IMR-90 (cell line): ENCODE measurements around the gene SH2D5. TPM values are rescaled to one million over a fixed set of nuclear protein-coding genes. Genes with fewer than 3 reads are reported as not detected.

Experiments used
- ATAC-seq: fragments of 200-7000 bp; cut with Tn5 transposase; 2 replicates; pipeline ENCODE4 v1.9.1; 2020; ENCODE audit warnings: low read depth, mild to moderate bottlenecking, moderate library complexity
- BruUV-seq: library from RNA; stranded (reverse); fragments of 400-500 nt; replicated peaks from 2 replicates; lab custom pipeline; 2021; lab: Mats Ljungman, UMichigan
- CTCF ChIA-PET: fragments of 300-600 bp; formaldehyde crosslinking; extraction: SDS; loops from one replicate; lab custom pipeline; 2021; ENCODE audit warnings: antibody characterized with exemption; lab: Yijun Ruan, JAX
- POLR2A ChIA-PET: fragments of 300-600 bp; sonication (Branson Sonifier 250); formaldehyde crosslinking; loops from one replicate; lab custom pipeline; 2022; ENCODE audit warnings: antibody characterized with exemption; ENCODE audit not compliant: unreplicated experiment; lab: Charles Lee
- DNase-seq: peaks from one replicate; pipeline ENCODE4 v3.0.0; 2013
- H2AFZ ChIP-seq: replicated peaks from 2 replicates; pipeline ENCODE3; 2013; ENCODE audit warnings: low read length, mild to moderate bottlenecking; ENCODE audit not compliant: poor library complexity
- H2AK5ac ChIP-seq: 2 replicates; pipeline ENCODE4 v1.6.1; 2013; ENCODE audit warnings: low read depth, low read length, inconsistent platforms
- H2AK9ac ChIP-seq: replicated peaks from 2 replicates; pipeline ENCODE3; 2013; ENCODE audit warnings: mild to moderate bottlenecking, low read depth, low read length, moderate library complexity; ENCODE audit not compliant: poor library complexity
- H2BK120ac ChIP-seq: 2 replicates; pipeline ENCODE4 v1.6.1; 2013; ENCODE audit warnings: low read depth, low read length, inconsistent platforms
- H2BK15ac ChIP-seq: 3 replicates; pipeline ENCODE4 v1.6.1; 2013; ENCODE audit warnings: low read depth, low read length, inconsistent platforms
- H2BK20ac ChIP-seq: 2 replicates; pipeline ENCODE4 v1.6.1; 2013; ENCODE audit warnings: low read depth, mild to moderate bottlenecking, inconsistent platforms, low read length, moderate library complexity
- H2BK5ac ChIP-seq: 2 replicates; pipeline ENCODE4 v1.6.1; 2013; ENCODE audit warnings: mild to moderate bottlenecking, low read depth, low read length, inconsistent platforms; ENCODE audit not compliant: poor library complexity, severe bottlenecking
- H3K14ac ChIP-seq: replicated peaks from 2 replicates; pipeline ENCODE4 v1.6.1; 2013; ENCODE audit warnings: low read depth, low read length, inconsistent platforms
- H3K18ac ChIP-seq: 2 replicates; pipeline ENCODE4 v1.6.1; 2013; ENCODE audit warnings: low read depth, low read length, control low read depth
- H3K23ac ChIP-seq: 2 replicates; pipeline ENCODE4 v1.6.1; 2013; ENCODE audit warnings: low read depth, low read length, inconsistent platforms
- H3K27ac ChIP-seq: 2 replicates; pipeline ENCODE4 v1.5.1; 2013; ENCODE audit warnings: mild to moderate bottlenecking, control low read depth, low read length; ENCODE audit not compliant: insufficient read depth
- H3K27me3 ChIP-seq: 2 replicates; pipeline ENCODE4 v1.6.1; 2013; ENCODE audit warnings: low read length; ENCODE audit not compliant: control insufficient read depth, insufficient read depth
- H3K36me3 ChIP-seq: 2 replicates; pipeline ENCODE4 v1.6.1; 2013; ENCODE audit warnings: low read length, mixed read lengths; ENCODE audit not compliant: control insufficient read depth, insufficient read depth
- H3K4ac ChIP-seq: 2 replicates; pipeline ENCODE4 v1.6.1; 2013; ENCODE audit warnings: low read depth, low read length, inconsistent platforms
- H3K4me1 ChIP-seq: 2 replicates; pipeline ENCODE4 v1.6.1; 2013; ENCODE audit warnings: low read length, mixed read lengths; ENCODE audit not compliant: control insufficient read depth, insufficient read depth
- H3K4me2 ChIP-seq: 2 replicates; pipeline ENCODE4 v1.6.1; 2013; ENCODE audit warnings: low read depth, mild to moderate bottlenecking, control low read depth, low read length, moderate library complexity
- H3K4me3 ChIP-seq: 2 replicates; pipeline ENCODE4 v1.5.1; 2013; ENCODE audit warnings: low read depth, mild to moderate bottlenecking, control low read depth, low read length, moderate library complexity; ENCODE audit not compliant: insufficient read depth
- H3K56ac ChIP-seq: 2 replicates; pipeline ENCODE4 v1.6.1; 2013; ENCODE audit warnings: low read length, inconsistent platforms; ENCODE audit not compliant: insufficient read depth; ENCODE audit errors: extremely low read depth
- H3K79me1 ChIP-seq, 2 experiments: 2 replicates each; pipeline ENCODE4 v1.6.1; 2013; ENCODE audit warnings: low read length in 2 of 2, inconsistent platforms in 1 of 2, low read depth in 1 of 2
- H3K9ac ChIP-seq: 2 replicates; pipeline ENCODE4 v1.6.1; 2013; ENCODE audit warnings: low read depth, low read length, control low read depth
- H3K9me1 ChIP-seq: 2 replicates; pipeline ENCODE4 v1.6.1; 2013; ENCODE audit warnings: low read length, inconsistent platforms; ENCODE audit not compliant: insufficient read depth
- H3K9me3 ChIP-seq: 2 replicates; pipeline ENCODE4 v1.6.1; 2013; ENCODE audit warnings: low read length; ENCODE audit not compliant: control insufficient read depth, insufficient read depth
- H4K20me1 ChIP-seq: 2 replicates; pipeline ENCODE4 v1.6.1; 2013; ENCODE audit warnings: low read length, inconsistent platforms; ENCODE audit not compliant: insufficient read depth
- H4K5ac ChIP-seq: 2 replicates; pipeline ENCODE4 v1.6.1; 2013; ENCODE audit warnings: mild to moderate bottlenecking, low read depth, low read length, control low read depth
- H4K8ac ChIP-seq, 2 experiments: 2 replicates each; pipeline ENCODE4 v1.6.1; 2013; ENCODE audit warnings: low read depth in 2 of 2, low read length in 2 of 2, control low read depth in 1 of 2, inconsistent platforms in 1 of 2
- H4K91ac ChIP-seq: 2 replicates; pipeline ENCODE4 v1.6.1; 2013; ENCODE audit warnings: low read depth, low read length, inconsistent platforms; ENCODE audit not compliant: insufficient read depth
- BHLHE40 ChIP-seq: fragments of 150-350 bp; IDR thresholded peaks from 2 replicates; pipeline ENCODE4 v1.6.1; 2016; ENCODE audit warnings: mild to moderate bottlenecking, low read depth, low read length
- CHD1 ChIP-seq: IDR thresholded peaks from 2 replicates; pipeline ENCODE4 v1.6.1; 2012; ENCODE audit warnings: low read depth, low read length, improper control_type of control experiment
- CTCF ChIP-seq: conservative IDR thresholded peaks from 2 replicates; pipeline ENCODE4 v1.5.1; 2012; ENCODE audit warnings: mild to moderate bottlenecking, low read depth, low read length, improper control_type of control experiment
- MAFK ChIP-seq: IDR thresholded peaks from 2 replicates; pipeline ENCODE4 v1.6.1; 2012; ENCODE audit warnings: low read depth, low read length, improper control_type of control experiment
- MAZ ChIP-seq: IDR thresholded peaks from 2 replicates; pipeline ENCODE4 v1.6.1; 2012; ENCODE audit warnings: low read depth, mild to moderate bottlenecking, low read length, improper control_type of control experiment, moderate library complexity, borderline replicate concordance
- MXI1 ChIP-seq: IDR thresholded peaks from 2 replicates; pipeline ENCODE4 v1.6.1; 2012; ENCODE audit warnings: low read depth, mild to moderate bottlenecking, low read length, moderate library complexity, borderline replicate concordance
- POLR2A ChIP-seq: IDR thresholded peaks from 2 replicates; pipeline ENCODE4 v1.6.1; 2012; ENCODE audit warnings: mild to moderate bottlenecking, low read depth, low read length
- RAD21 ChIP-seq: IDR thresholded peaks from 2 replicates; pipeline ENCODE4 v1.6.1; 2012; ENCODE audit warnings: low read length, improper control_type of control experiment
- SMC3 ChIP-seq: fragments of 150-350 bp; IDR thresholded peaks from 2 replicates; pipeline ENCODE4 v1.6.1; 2016; ENCODE audit warnings: low read depth, mild to moderate bottlenecking, antibody characterized with exemption, low read length, moderate library complexity
- USF2 ChIP-seq: fragments of 150-350 bp; IDR thresholded peaks from 2 replicates; pipeline ENCODE4 v1.6.1; 2017; ENCODE audit warnings: mild to moderate bottlenecking, antibody characterized with exemption, low read length, low read depth
- WGBS, 2 experiments: methylation state at CpG; one replicate each; pipeline versions ENCODE4 v1.1.5 to v1.1.7; 2013; ENCODE audit warnings: missing lambda C conversion rate in 2 of 2; ENCODE audit not compliant: insufficient read length in 1 of 2; ENCODE audit errors: extremely low coverage in 2 of 2; 5-methylcytosine and 5-hydroxymethylcytosine counted together
- dilution Hi-C: fragments of 300-500 bp; cut with HindIII; formaldehyde crosslinking; loops from one replicate; pipeline ENCODE4 v1.14.3; 2018; ENCODE audit warnings: low sequenced_read_pairs; ENCODE audit not compliant: unreplicated experiment
- in situ Hi-C: fragments of 300-500 bp; cut with MboI; formaldehyde crosslinking; loops from 3 replicates; pipeline ENCODE4 v1.14.3; 2019; ENCODE audit warnings: low sequenced_read_pairs, inconsistent platforms, mixed read lengths
- intact Hi-C: fragments of 100-400 bp; cut with micrococcal nuclease; formaldehyde crosslinking; loops from 2 replicates; pipeline ENCODE4 v1.10.0; 2022
- polyA plus RNA-seq, 3 experiments: library from polyadenylated mRNA; depleted of rRNA; stranded (reverse); fragments of >200 nt; gene quantifications; 2 replicates each; pipeline ENCODE4 v1.2.3, GENCODE V29; 2012; ENCODE audit warnings: low replicate concordance in 1 of 3
- total RNA-seq: library from RNA; depleted of rRNA; stranded (reverse); fragments of >200 nt; gene quantifications from 2 replicates; pipeline ENCODE4 v1.2.3, GENCODE V29; 2012

The SH2D5 gene
- total and polyA plus RNA-seq, 2 of the 4 experiments (the other 2 are of a cell fraction) = 7.2 to 14.4 TPM

- no peak overlapping the region for H3K4me2 ChIP-seq
These were observed 46.8 kb downstream of the SH2D5 start for GRCh38 chr1:20685741-20686140.

More at GRCh38 chr1:20685741-20686140, 46.8 kb downstream of the SH2D5 start:
- in situ Hi-C loops (loop anchor here (25.0 kb wide), 1 partner anchor 677 kb away; no protein-coding TSS in a partner anchor), intact Hi-C loops (no loop called here), dilution Hi-C loops (no loop called here)
- H3K56ac ChIP-seq = no peak overlapping the region
- no peak overlapping the region for H2BK15ac ChIP-seq
- no peak overlapping the region for H2AK9ac ChIP-seq
- no peaks in the 10 kb centered on the region for H3K79me1 ChIP-seq
- peak overlapping the region; percentile 49 for H2AFZ ChIP-seq
- H2BK20ac ChIP-seq = no peak overlapping the region
- H3K4ac ChIP-seq = no peak overlapping the region
- TF ChIP-seq USF2 = no peak
- no peak for TF ChIP-seq BHLHE40
- no peak for TF ChIP-seq CHD1
- TF ChIP-seq MAZ = no peak
- no peak for TF ChIP-seq RAD21
- TF ChIP-seq POLR2A = no peak
- no peak for TF ChIP-seq MAFK
- no peak for TF ChIP-seq SMC3
- no peak for TF ChIP-seq CTCF
- TF ChIP-seq MXI1 = no peak
- no TSS peak for BruUV-seq
- H3K9me1 ChIP-seq = no peaks in the 10 kb centered on the region
- ChIA-PET POLR2A (no interaction called here), CTCF (interaction anchor here (0.7 kb wide), 1 partner anchor 11 kb away, joined by 3 read pairs; no protein-coding TSS in a partner anchor)
- H2BK120ac ChIP-seq = no peak overlapping the region
- H3K14ac ChIP-seq = no peak overlapping the region
- no peaks in the 10 kb centered on the region for H3K27me3 ChIP-seq
- H4K8ac ChIP-seq = no peak overlapping the region
- no peaks in the 10 kb centered on the region for H4K20me1 ChIP-seq
- H4K5ac ChIP-seq = no peak overlapping the region
- no peak overlapping the region for H4K91ac ChIP-seq
- no peak overlapping the region for H2AK5ac ChIP-seq
- H3K4me1 ChIP-seq = no peaks in the 10 kb centered on the region
- ATAC-seq = no peak; the same call in 1 of the 2 replicates
- no peak overlapping the region for H3K9ac ChIP-seq
- no peak overlapping the region for H2BK5ac ChIP-seq
- H3K4me3 ChIP-seq = no peak overlapping the region
- WGBS, 2 experiments = 85% methylated on average over 5 of the region's 12 CpGs; no CpG with 5 or more reads in 1 of the 2 experiments
- 0 out of 2 replicates have a peak overlapping the region, but pooled peaks have one; percentile 38 for H3K23ac ChIP-seq
- no peak overlapping the region for H3K18ac ChIP-seq
- H3K36me3 ChIP-seq = peaks cover 7% of the 10 kb centered on the region
- no peaks in the 10 kb centered on the region for H3K9me3 ChIP-seq
- no peak for DNase-seq
- H3K27ac ChIP-seq = no peak overlapping the region
